Suprapubic skin (tissue), 4 donors: Measurements from ENCODE around the gene IPO13. TPM values are rescaled to one million over a fixed set of nuclear protein-coding genes. Genes with fewer than 3 reads are reported as not detected.

Experiments
- DNase-seq, 2 donors: peaks; one replicate each; pipeline ENCODE4 v3.0.0-alpha.2; 2019; ENCODE audit warnings: low spot score in 2 of 2
- H3K27ac ChIP-seq: fragments of 200-600 bp; sonication (generic); one replicate; pipeline ENCODE4 v1.5.1; 2019
- H3K27me3 ChIP-seq: fragments of 200-600 bp; sonication (generic); one replicate; pipeline ENCODE4 v1.5.1; 2019
- H3K36me3 ChIP-seq: fragments of 200-600 bp; sonication (generic); one replicate; pipeline ENCODE4 v1.5.1; 2019
- H3K4me1 ChIP-seq: fragments of 200-600 bp; sonication (generic); one replicate; pipeline ENCODE4 v1.5.1; 2019
- H3K4me3 ChIP-seq: fragments of 200-600 bp; sonication (generic); one replicate; pipeline ENCODE4 v1.5.1; 2019; ENCODE audit warnings: mild to moderate bottlenecking
- H3K9me3 ChIP-seq: fragments of 200-600 bp; sonication (generic); one replicate; pipeline ENCODE4 v1.5.1; 2019
- CTCF ChIP-seq, 2 donors: fragments of 200-600 bp in 1 of 2; fragments of 450-650 bp in 1 of 2; sonication (generic) in 1 of 2; IDR thresholded peaks; one replicate each; pipeline ENCODE4 v1.5.1; 2016 to 2019; ENCODE audit warnings: antibody characterized with exemption in 2 of 2, mild to moderate bottlenecking in 1 of 2, moderate library complexity in 1 of 2
- EP300 ChIP-seq: sonication (generic); formaldehyde crosslinking; IDR thresholded peaks from one replicate; pipeline ENCODE4 v1.6.1; 2017; ENCODE audit warnings: antibody characterized with exemption
- POLR2A ChIP-seq, 2 donors: fragments of 450-650 bp; IDR thresholded peaks; one replicate each; pipeline ENCODE4 v1.6.1; 2017; ENCODE audit warnings: antibody characterized with exemption in 2 of 2, mild to moderate bottlenecking in 2 of 2, moderate library complexity in 2 of 2
- POLR2AphosphoS5 ChIP-seq, 3 donors: sonication (generic); formaldehyde crosslinking; IDR thresholded peaks; one replicate each; pipeline ENCODE4 v1.6.1; 2017; ENCODE audit warnings: antibody characterized with exemption in 3 of 3
- WGBS: methylation state at CpG from one replicate; pipeline ENCODE4 v1.1.5; 2018; 5-methylcytosine and 5-hydroxymethylcytosine counted together
- total RNA-seq, 4 donors: library from RNA; depleted of rRNA; stranded (reverse); fragments of >200 nt; gene quantifications; one replicate each; pipeline ENCODE4 v1.1.0, GENCODE V29; 2016

Gene IPO13
- total RNA-seq: 10 to 100 TPM; 30.8 to 41.0 (median 34.8) TPM

- Histone ChIP-seq H3K4me1 (peaks cover 39% of the 10 kb centered on the region), H3K36me3 (peaks cover 8% of the 10 kb centered on the region), H3K27ac (peak within 1 kb of the TSS; percentile 93), H3K27me3 (no peaks in the 10 kb centered on the region), H3K4me3 (peak within 1 kb of the TSS; percentile 87), H3K9me3 (no peaks in the 10 kb centered on the region)
- TF ChIP-seq POLR2A (IDR thresholded peaks at IDR 0.05) (peak; percentile 27 to 52), POLR2AphosphoS5 (IDR thresholded peaks at IDR 0.05) (peak in 2 of 3 donors; percentile 89 to 93), CTCF (IDR thresholded peaks at IDR 0.05) (peak; percentile 65 to 80), EP300 (no peak)
- peak; percentile 95 to 96 for DNase-seq
- 0% methylated on average over 15 of the region's 74 CpGs for WGBS
Measured at GRCh38 chr1:43946236-43947060, at the start of gene IPO13. Gene IPO13 (plus strand): TSS chr1:43946950. CDS start chr1:43947601, 651 bp downstream.

GRCh38 chr1:43898981-43899380 lies 47.8 kb upstream of the IPO13 start:
- Histone ChIP-seq H3K9me3 (no peaks in the 10 kb centered on the region), H3K4me1 (peaks cover 18% of the 10 kb centered on the region), H3K27ac (no peak overlapping the region), H3K4me3 (no peak overlapping the region), H3K36me3 (peaks cover 22% of the 10 kb centered on the region), H3K27me3 (no peaks in the 10 kb centered on the region)
- DNase-seq: no peak
- TF ChIP-seq POLR2A (IDR thresholded peaks at IDR 0.05) (no peak), EP300 (no peak), POLR2AphosphoS5 (IDR thresholded peaks at IDR 0.05) (no peak), CTCF (IDR thresholded peaks at IDR 0.05) (no peak)
- WGBS: 98% methylated on average over 11 of the region's 12 CpGs

GRCh38 chr1:43900386-43900785 lies 46.4 kb upstream of the IPO13 start:
- WGBS: 94% methylated on average over 3 of the region's 3 CpGs
- no peak for DNase-seq
- Histone ChIP-seq H3K27me3 (no peaks in the 10 kb centered on the region), H3K4me1 (peaks cover 18% of the 10 kb centered on the region), H3K9me3 (no peaks in the 10 kb centered on the region), H3K27ac (no peak overlapping the region), H3K4me3 (no peak overlapping the region), H3K36me3 (peaks cover 22% of the 10 kb centered on the region)
- TF ChIP-seq POLR2A (IDR thresholded peaks at IDR 0.05): no peak
- TF ChIP-seq POLR2AphosphoS5 (IDR thresholded peaks at IDR 0.05): no peak
- no peak for TF ChIP-seq CTCF (IDR thresholded peaks at IDR 0.05)
- no peak for TF ChIP-seq EP300

GRCh38 chr1:43901196-43901961 lies 45.4 kb upstream of the IPO13 start:
- no peak for TF ChIP-seq POLR2A (IDR thresholded peaks at IDR 0.05)
- TF ChIP-seq EP300: no peak
- TF ChIP-seq CTCF (IDR thresholded peaks at IDR 0.05): no peak
- TF ChIP-seq POLR2AphosphoS5 (IDR thresholded peaks at IDR 0.05): no peak
- Histone ChIP-seq H3K27ac (peak overlapping the region; percentile 1), H3K27me3 (no peaks in the 10 kb centered on the region), H3K36me3 (peaks cover 22% of the 10 kb centered on the region), H3K4me3 (no peak overlapping the region), H3K4me1 (peaks cover 18% of the 10 kb centered on the region), H3K9me3 (no peaks in the 10 kb centered on the region)
- DNase-seq: no peak
- 64% methylated on average over 7 of the region's 7 CpGs for WGBS
